ENCODE results near the gene LIPT2. TPM values are rescaled to one million over a fixed set of nuclear protein-coding genes. Genes with fewer than 3 reads are reported as not detected.

LIPT2 gene
- total RNA-seq (1 to 10 TPM; 3.2 to 6.9 TPM), polyA plus RNA-seq (1 to 10 TPM; 2.0 to 3.7 TPM)
- long read RNA-seq, donor 1, partial matches to known transcripts: 0 of 1 reads
- long read RNA-seq, donor 1, other reads (novel, unspliced or antisense): 0 of 1 reads
- long read RNA-seq, donor 2, partial matches to known transcripts: 0 of 1 reads
- long read RNA-seq, donor 2, other reads (novel, unspliced or antisense): 0 of 1 reads
- long read RNA-seq, donor 3, partial matches to known transcripts: 0 of 1 reads
- long read RNA-seq, donor 3, other reads (novel, unspliced or antisense): 0 of 1 reads
- long read RNA-seq, donor 4: 0 reads
- long read RNA-seq, donor 5, partial matches to known transcripts: 0 of 2 reads
- long read RNA-seq, donor 5, other reads (novel, unspliced or antisense): 0 of 2 reads

DNA sequence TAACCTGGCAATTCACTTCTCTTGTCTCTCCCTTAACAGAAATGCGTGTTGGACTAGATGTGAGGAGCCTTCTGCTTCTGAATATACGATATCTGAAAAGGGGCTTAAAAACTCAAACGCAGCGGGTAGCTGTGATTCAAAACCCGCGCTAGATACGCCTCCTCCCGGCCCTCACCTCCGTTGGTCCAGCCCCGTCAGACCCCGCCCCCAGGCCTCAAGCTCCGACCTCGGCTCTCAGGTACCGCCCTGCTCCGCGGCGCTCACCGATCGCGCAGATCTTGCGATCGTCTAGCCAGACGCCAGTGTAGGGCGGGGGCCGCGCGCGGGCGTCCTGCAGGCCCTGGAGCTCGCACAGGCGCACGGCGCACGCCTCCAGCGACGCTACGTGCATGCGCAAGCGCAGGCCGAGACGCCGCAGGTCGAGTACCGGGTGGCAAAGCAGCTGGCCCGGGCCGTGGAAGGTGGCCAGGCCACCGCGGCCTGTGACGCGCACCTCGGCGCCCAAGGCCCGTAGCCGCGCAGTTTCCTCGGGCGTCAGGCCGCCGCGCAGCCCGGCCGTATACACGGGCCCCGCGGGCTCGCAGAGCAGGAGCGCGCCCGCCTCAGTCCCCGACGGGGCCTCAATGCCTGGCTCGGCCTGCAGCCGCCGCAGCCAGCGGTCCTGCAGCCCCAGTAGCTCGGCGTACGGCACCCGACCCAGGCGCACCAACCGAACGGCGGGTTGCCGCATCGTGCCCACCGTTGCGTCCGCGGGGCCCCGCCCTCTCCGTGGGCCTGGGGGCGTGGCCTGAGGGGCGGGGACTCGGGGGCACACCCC is at the start of gene LIPT2:
LIPT2 (minus strand) TSS at position 751 of the 817 bp plus-strand sequence; CDS start at position 730, 21 bp downstream.
- H3K27me3 ChIP-seq (ENCODE audit: control insufficient read depth in 3 of 3, insufficient read depth in 3 of 3, low read length in 2 of 3): no peaks in the 10 kb centered on the region
- H3K36me3 ChIP-seq (ENCODE audit: control insufficient read depth in 4 of 4, insufficient read depth in 4 of 4, low read length in 4 of 4): no peaks in the 10 kb centered on the region
- H3K9me3 ChIP-seq (ENCODE audit: control insufficient read depth in 4 of 4, insufficient read depth in 3 of 4, low read length in 3 of 4): peaks cover 0 to 5% (median 3%) of the 10 kb centered on the region in 4 donors
- 0% methylated on average over 77 to 94 of the region's 94 CpGs for WGBS, 2 donors
- H3K4me1 ChIP-seq (ENCODE audit: control insufficient read depth in 5 of 5, insufficient read depth in 5 of 5, low read length in 5 of 5): peaks cover 0 to 5% (median 4%) of the 10 kb centered on the region in 5 donors
- peak within 1 kb of the TSS; percentile 82 to 94 for H3K9ac ChIP-seq (ENCODE audit: insufficient read depth in 1 of 2, low read length in 2 of 2)
- H3K27ac ChIP-seq (ENCODE audit: low read depth in 1 of 2, low read length in 1 of 2): peak within 1 kb of the TSS; percentile 97 to 99
- DNase-seq: peak; percentile 97 to 99 (median 97)
- peak; percentile 96 for ATAC-seq (ENCODE audit: insufficient read depth, low FRiP score)
- TF ChIP-seq, protein P1, sequence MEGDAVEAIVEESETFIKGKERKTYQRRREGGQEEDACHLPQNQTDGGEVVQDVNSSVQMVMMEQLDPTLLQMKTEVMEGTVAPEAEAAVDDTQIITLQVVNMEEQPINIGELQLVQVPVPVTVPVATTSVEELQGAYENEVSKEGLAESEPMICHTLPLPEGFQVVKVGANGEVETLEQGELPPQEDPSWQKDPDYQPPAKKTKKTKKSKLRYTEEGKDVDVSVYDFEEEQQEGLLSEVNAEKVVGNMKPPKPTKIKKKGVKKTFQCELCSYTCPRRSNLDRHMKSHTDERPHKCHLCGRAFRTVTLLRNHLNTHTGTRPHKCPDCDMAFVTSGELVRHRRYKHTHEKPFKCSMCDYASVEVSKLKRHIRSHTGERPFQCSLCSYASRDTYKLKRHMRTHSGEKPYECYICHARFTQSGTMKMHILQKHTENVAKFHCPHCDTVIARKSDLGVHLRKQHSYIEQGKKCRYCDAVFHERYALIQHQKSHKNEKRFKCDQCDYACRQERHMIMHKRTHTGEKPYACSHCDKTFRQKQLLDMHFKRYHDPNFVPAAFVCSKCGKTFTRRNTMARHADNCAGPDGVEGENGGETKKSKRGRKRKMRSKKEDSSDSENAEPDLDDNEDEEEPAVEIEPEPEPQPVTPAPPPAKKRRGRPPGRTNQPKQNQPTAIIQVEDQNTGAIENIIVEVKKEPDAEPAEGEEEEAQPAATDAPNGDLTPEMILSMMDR (IDR thresholded peaks at IDR 0.05; ENCODE audit: control extremely low read depth, extremely low read depth): no peak
- H3K4me3 ChIP-seq: peak within 1 kb of the TSS; percentile 78

DNA sequence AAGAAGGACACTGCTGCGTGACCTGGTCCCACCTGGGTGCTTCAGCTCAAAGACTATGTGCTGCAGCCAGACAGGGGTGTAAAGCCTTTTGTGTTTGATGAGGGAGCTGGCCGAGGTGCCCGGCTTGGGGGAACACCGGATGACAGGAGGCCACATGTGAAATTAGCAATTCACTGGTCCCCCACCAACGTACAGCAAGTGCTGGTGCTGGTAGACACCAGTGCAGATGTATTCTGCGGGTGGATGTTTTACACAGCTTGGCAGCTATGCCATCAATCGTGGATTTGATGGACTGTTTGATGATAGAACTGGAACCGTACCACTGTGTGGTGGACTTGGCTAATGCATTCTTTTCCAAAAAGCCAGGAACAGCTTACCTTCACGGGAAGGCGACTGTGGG is 47.9 kb upstream of the LIPT2 start:
- H3K4me3 ChIP-seq: no peak overlapping the region
- no peak for DNase-seq
- no peak for ATAC-seq (ENCODE audit: insufficient read depth, low FRiP score)
- no peaks in the 10 kb centered on the region for H3K4me1 ChIP-seq (ENCODE audit: control insufficient read depth in 5 of 5, insufficient read depth in 5 of 5, low read length in 5 of 5)
- H3K9ac ChIP-seq (ENCODE audit: insufficient read depth in 1 of 2, low read length in 2 of 2): no peak overlapping the region
- peaks cover 0 to 4% (median 3%) of the 10 kb centered on the region in 4 donors for H3K9me3 ChIP-seq (ENCODE audit: control insufficient read depth in 4 of 4, insufficient read depth in 3 of 4, low read length in 3 of 4)
- 93 to 95% methylated on average over 10 of the region's 10 CpGs for WGBS, 2 donors
- H3K36me3 ChIP-seq (ENCODE audit: control insufficient read depth in 4 of 4, insufficient read depth in 4 of 4, low read length in 4 of 4): no peaks in the 10 kb centered on the region
- H3K27ac ChIP-seq (ENCODE audit: low read depth in 1 of 2, low read length in 1 of 2): no peak overlapping the region
- H3K27me3 ChIP-seq (ENCODE audit: control insufficient read depth in 3 of 3, insufficient read depth in 3 of 3, low read length in 2 of 3): no peaks in the 10 kb centered on the region
- TF ChIP-seq, protein P1 (IDR thresholded peaks at IDR 0.05; ENCODE audit: control extremely low read depth, extremely low read depth): no peak

DNA sequence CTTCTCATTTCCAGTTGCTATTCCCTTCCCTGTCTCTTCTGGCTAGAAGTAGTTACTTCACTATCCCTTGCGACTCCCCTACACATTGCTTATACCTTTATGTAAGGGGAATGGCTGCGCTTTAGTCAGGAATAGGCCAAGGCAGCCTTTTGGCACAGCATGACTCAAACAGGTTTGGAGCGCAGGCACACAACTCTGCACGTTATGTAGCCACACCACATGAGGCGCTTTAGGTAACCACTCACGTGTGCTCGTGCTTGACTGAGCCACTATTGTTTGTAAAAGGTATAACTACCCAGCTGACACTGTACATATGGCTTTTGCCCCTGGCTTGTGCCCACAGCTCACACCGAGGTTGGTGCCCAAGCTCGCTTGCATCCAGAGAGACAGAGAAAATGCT is 46.7 kb upstream of the LIPT2 start:
- no peak overlapping the region for H3K27ac ChIP-seq (ENCODE audit: low read depth in 1 of 2, low read length in 1 of 2)
- no peaks in the 10 kb centered on the region for H3K27me3 ChIP-seq (ENCODE audit: control insufficient read depth in 3 of 3, insufficient read depth in 3 of 3, low read length in 2 of 3)
- TF ChIP-seq, protein P1 (IDR thresholded peaks at IDR 0.05; ENCODE audit: control extremely low read depth, extremely low read depth): no peak
- no peak overlapping the region for H3K4me3 ChIP-seq
- no peaks in the 10 kb centered on the region for H3K36me3 ChIP-seq (ENCODE audit: control insufficient read depth in 4 of 4, insufficient read depth in 4 of 4, low read length in 4 of 4)
- ATAC-seq (ENCODE audit: insufficient read depth, low FRiP score) (no peak), DNase-seq (no peak)
- WGBS, 2 donors: 94 to 95% methylated on average over 9 of the region's 9 CpGs
- no peaks in the 10 kb centered on the region for H3K4me1 ChIP-seq (ENCODE audit: control insufficient read depth in 5 of 5, insufficient read depth in 5 of 5, low read length in 5 of 5)
- no peak overlapping the region for H3K9ac ChIP-seq (ENCODE audit: insufficient read depth in 1 of 2, low read length in 2 of 2)
- peaks cover 0 to 4% (median 3%) of the 10 kb centered on the region in 4 donors for H3K9me3 ChIP-seq (ENCODE audit: control insufficient read depth in 4 of 4, insufficient read depth in 3 of 4, low read length in 3 of 4)
